GM19372 (cell line): ENCODE measurements around the gene CEP112.

ENCODE experiments used
- ATAC-seq: cut with Tn5 transposase; IDR thresholded peaks from one replicate; pipeline ENCODE4 v1.9.1; 2021; ENCODE audit warnings: mild to moderate bottlenecking, low read depth, moderate library complexity; ENCODE audit not compliant: unreplicated experiment

The CEP112 gene

GRCh38 chr17:65592125-65592965 is 599.6 kb downstream of the CEP112 start:
- ATAC-seq: no peak

- no peak for ATAC-seq
Observed at GRCh38 chr17:65589321-65589720, 602.6 kb downstream of the CEP112 start.

GRCh38 chr17:65588181-65588808 is 603.6 kb downstream of the CEP112 start:
- no peak for ATAC-seq

- no peak for ATAC-seq
Observed at GRCh38 chr17:65587534-65588180, 604.3 kb downstream of the CEP112 start.

- ATAC-seq: no peak
Observed at GRCh38 chr17:65586899-65587298, 605.0 kb downstream of the CEP112 start.
